ENCODE measurements around the gene SF1. TPM values are rescaled to one million over a fixed set of nuclear protein-coding genes. Genes with fewer than 3 reads are reported as not detected.
A peak's percentile ranks its signal among the peaks of the same experiment; 100 is the strongest.

Gene SF1
- total and polyA plus RNA-seq, 2 of the 8 experiments (the other 6 are each of a cell fraction or from before 2014, with no cell fraction given) = 72.7 to 353 TPM

DNA sequence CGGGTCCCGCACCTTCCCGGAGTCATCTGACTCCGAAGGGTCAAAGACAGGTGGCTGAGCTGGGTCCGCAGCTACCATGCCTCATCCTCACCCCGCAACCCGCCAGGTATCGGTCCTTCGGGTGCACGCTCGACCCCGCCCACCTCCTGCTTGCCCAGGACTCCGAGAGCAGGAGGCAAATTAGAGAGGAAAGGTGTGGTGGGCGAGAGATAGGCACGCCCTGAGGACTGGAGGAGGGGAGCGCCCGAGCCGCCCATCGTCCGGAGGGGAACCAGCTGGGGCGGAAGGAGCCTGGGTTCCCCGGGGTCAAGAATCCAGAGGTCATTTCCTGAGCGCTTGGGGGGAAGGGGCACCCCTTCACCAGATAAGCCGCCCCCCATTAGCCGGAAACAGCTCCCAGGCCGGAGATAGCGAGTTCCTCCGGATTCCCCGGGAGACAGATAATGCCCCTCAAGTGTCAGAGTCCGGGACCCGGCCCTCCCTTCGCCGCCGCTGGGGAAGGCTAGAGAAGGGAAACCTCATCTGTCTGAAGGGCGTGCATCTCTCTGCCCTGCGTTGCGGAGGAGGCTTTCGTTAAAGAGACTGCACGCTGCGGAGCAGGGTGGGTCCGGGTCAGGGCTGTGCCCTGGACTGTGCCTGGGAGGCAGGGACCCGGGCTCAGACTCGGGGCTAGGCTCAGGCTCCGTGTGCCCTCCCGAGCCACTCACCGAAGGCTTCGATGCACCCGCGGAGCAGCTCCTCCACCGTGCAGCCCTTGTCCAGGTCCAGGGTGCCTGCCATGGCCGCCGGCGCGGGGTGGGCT, 36.1 kb downstream of the SF1 start (continued):
- no peak for TF ChIP-seq CBX8 (IDR thresholded peaks at IDR 0.05; ENCODE audit: borderline replicate concordance, low read depth, low read length)
- no peak for TF ChIP-seq GABPA (IDR thresholded peaks at IDR 0.05; ENCODE audit: borderline replicate concordance, insufficient read depth, low read length)
- TF ChIP-seq, protein P1, sequence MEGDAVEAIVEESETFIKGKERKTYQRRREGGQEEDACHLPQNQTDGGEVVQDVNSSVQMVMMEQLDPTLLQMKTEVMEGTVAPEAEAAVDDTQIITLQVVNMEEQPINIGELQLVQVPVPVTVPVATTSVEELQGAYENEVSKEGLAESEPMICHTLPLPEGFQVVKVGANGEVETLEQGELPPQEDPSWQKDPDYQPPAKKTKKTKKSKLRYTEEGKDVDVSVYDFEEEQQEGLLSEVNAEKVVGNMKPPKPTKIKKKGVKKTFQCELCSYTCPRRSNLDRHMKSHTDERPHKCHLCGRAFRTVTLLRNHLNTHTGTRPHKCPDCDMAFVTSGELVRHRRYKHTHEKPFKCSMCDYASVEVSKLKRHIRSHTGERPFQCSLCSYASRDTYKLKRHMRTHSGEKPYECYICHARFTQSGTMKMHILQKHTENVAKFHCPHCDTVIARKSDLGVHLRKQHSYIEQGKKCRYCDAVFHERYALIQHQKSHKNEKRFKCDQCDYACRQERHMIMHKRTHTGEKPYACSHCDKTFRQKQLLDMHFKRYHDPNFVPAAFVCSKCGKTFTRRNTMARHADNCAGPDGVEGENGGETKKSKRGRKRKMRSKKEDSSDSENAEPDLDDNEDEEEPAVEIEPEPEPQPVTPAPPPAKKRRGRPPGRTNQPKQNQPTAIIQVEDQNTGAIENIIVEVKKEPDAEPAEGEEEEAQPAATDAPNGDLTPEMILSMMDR (IDR thresholded peaks at IDR 0.05; ENCODE audit: control extremely low read depth in 1 of 3, insufficient read depth in 1 of 3, low read depth in 1 of 3, low read length in 3 of 3) = no peak
- TF ChIP-seq BRCA1 (IDR thresholded peaks at IDR 0.05; ENCODE audit: low read depth, low read length) = no peak
- TF ChIP-seq TEAD4 (IDR thresholded peaks at IDR 0.05; ENCODE audit: low read depth, low read length) = no peak
- TF ChIP-seq KDM1A (IDR thresholded peaks at IDR 0.05; ENCODE audit: borderline replicate concordance, low read length) = no peak
- no peak for TF ChIP-seq ATF2 (IDR thresholded peaks at IDR 0.05; ENCODE audit: low read length)
- TF ChIP-seq, protein P2, sequence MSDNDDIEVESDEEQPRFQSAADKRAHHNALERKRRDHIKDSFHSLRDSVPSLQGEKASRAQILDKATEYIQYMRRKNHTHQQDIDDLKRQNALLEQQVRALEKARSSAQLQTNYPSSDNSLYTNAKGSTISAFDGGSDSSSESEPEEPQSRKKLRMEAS (IDR thresholded peaks at IDR 0.05) = peak; percentile 40; the same call in 1 of the 2 replicates
- TF ChIP-seq KDM4A (IDR thresholded peaks at IDR 0.05; ENCODE audit: low read depth, low read length, severe bottlenecking) = peak; percentile 30

Measured in H1 (cell line).